ENCODE results near the gene AHDC1.
"Not testable (repeated sequence)": the region's sequence is repeated elsewhere in the genome, so short reads cannot be mapped to it uniquely, and the experiment has no call there.

AHDC1 gene

GRCh38 chr1:27645071-27645415, 41.1 kb upstream of the AHDC1 start:
- no peak overlapping the region for H3K4me3 ChIP-seq (ENCODE audit: low read length)
- no peak overlapping the region for H3K27ac ChIP-seq (ENCODE audit: low read depth, low read length)
- H3K36me3 ChIP-seq (ENCODE audit: control insufficient read depth, low read length), result no peaks in the 10 kb centered on the region
- H3K79me2 ChIP-seq (ENCODE audit: control insufficient read depth, low read length), result no peaks in the 10 kb centered on the region
- TF ChIP-seq EZH2phosphoT487 (IDR thresholded peaks at IDR 0.05; ENCODE audit: borderline replicate concordance, low read length), result no peak
- TF ChIP-seq CTCF (IDR thresholded peaks at IDR 0.05; ENCODE audit: low read depth, low read length, poor library complexity, severe bottlenecking), result no peak
- H3K4me1 ChIP-seq (ENCODE audit: control insufficient read depth, low read length), result peaks cover 9% of the 10 kb centered on the region
- H3K9me3 ChIP-seq (ENCODE audit: control insufficient read depth, insufficient read depth, low read length), result no peaks in the 10 kb centered on the region
- no peak overlapping the region for H3K4me2 ChIP-seq (ENCODE audit: low read length)
- H3K27me3 ChIP-seq (ENCODE audit: control insufficient read depth, low read length), result no peaks in the 10 kb centered on the region
- H4K20me1 ChIP-seq (ENCODE audit: control insufficient read depth, insufficient read depth, low read depth, low read length), result no peaks in the 10 kb centered on the region
- H3K9me2 ChIP-seq (replicated peaks; ENCODE audit: control insufficient read depth, low read length), result no peaks in the 10 kb centered on the region
- no peaks in the 10 kb centered on the region for H3F3A ChIP-seq (ENCODE audit: control insufficient read depth, insufficient read depth)

GRCh38 chr1:27644369-27645070, 40.6 kb upstream of the AHDC1 start:
- Histone ChIP-seq H3K36me3 (ENCODE audit: control insufficient read depth, low read length) (no peaks in the 10 kb centered on the region), H3K4me1 (ENCODE audit: control insufficient read depth, low read length) (peaks cover 9% of the 10 kb centered on the region), H3K9me3 (ENCODE audit: control insufficient read depth, insufficient read depth, low read length) (no peaks in the 10 kb centered on the region), H3K27me3 (ENCODE audit: control insufficient read depth, low read length) (no peaks in the 10 kb centered on the region), H3K4me2 (ENCODE audit: low read length) (no peak overlapping the region), H4K20me1 (ENCODE audit: control insufficient read depth, insufficient read depth, low read depth, low read length) (no peaks in the 10 kb centered on the region), H3F3A (ENCODE audit: control insufficient read depth, insufficient read depth) (no peaks in the 10 kb centered on the region), H3K9me2 (replicated peaks; ENCODE audit: control insufficient read depth, low read length) (no peaks in the 10 kb centered on the region), H3K79me2 (ENCODE audit: control insufficient read depth, low read length) (no peaks in the 10 kb centered on the region), H3K4me3 (ENCODE audit: low read length) (no peak overlapping the region), H3K27ac (ENCODE audit: low read depth, low read length) (no peak overlapping the region)
- TF ChIP-seq CTCF (IDR thresholded peaks at IDR 0.05; ENCODE audit: low read depth, low read length, poor library complexity, severe bottlenecking) (no peak), EZH2phosphoT487 (IDR thresholded peaks at IDR 0.05; ENCODE audit: borderline replicate concordance, low read length) (no peak)

- Histone ChIP-seq H3K27ac (ENCODE audit: low read depth, low read length) (no peak overlapping the region), H4K20me1 (ENCODE audit: control insufficient read depth, insufficient read depth, low read depth, low read length) (no peaks in the 10 kb centered on the region), H3K27me3 (ENCODE audit: control insufficient read depth, low read length) (no peaks in the 10 kb centered on the region), H3K4me3 (ENCODE audit: low read length) (no peak overlapping the region), H3K9me3 (ENCODE audit: control insufficient read depth, insufficient read depth, low read length) (no peaks in the 10 kb centered on the region), H3K79me2 (ENCODE audit: control insufficient read depth, low read length) (no peaks in the 10 kb centered on the region), H3F3A (ENCODE audit: control insufficient read depth, insufficient read depth) (no peaks in the 10 kb centered on the region), H3K9me2 (replicated peaks; ENCODE audit: control insufficient read depth, low read length) (no peaks in the 10 kb centered on the region), H3K4me1 (ENCODE audit: control insufficient read depth, low read length) (peaks cover 9% of the 10 kb centered on the region), H3K4me2 (ENCODE audit: low read length) (peak overlapping the region; percentile 18; the same call in 1 of the 2 replicates), H3K36me3 (ENCODE audit: control insufficient read depth, low read length) (no peaks in the 10 kb centered on the region)
- no peak for TF ChIP-seq EZH2phosphoT487 (IDR thresholded peaks at IDR 0.05; ENCODE audit: borderline replicate concordance, low read length)
- TF ChIP-seq CTCF (IDR thresholded peaks at IDR 0.05; ENCODE audit: low read depth, low read length, poor library complexity, severe bottlenecking), result peak; percentile 84
Measured at GRCh38 chr1:27643600-27644368, 39.8 kb upstream of the AHDC1 start.

- H3K9me2 ChIP-seq (replicated peaks; ENCODE audit: control insufficient read depth, low read length); H3K9me3 ChIP-seq (ENCODE audit: control insufficient read depth, insufficient read depth, low read length); H4K20me1 ChIP-seq (ENCODE audit: control insufficient read depth, insufficient read depth, low read depth, low read length); H3K4me2 ChIP-seq (ENCODE audit: low read length); H3K27ac ChIP-seq (ENCODE audit: low read depth, low read length); H3K79me2 ChIP-seq (ENCODE audit: control insufficient read depth, low read length); H3K4me3 ChIP-seq (ENCODE audit: low read length); H3K27me3 ChIP-seq (ENCODE audit: control insufficient read depth, low read length); H3K36me3 ChIP-seq (ENCODE audit: control insufficient read depth, low read length): not testable (repeated sequence)
- H3F3A ChIP-seq (ENCODE audit: control insufficient read depth, insufficient read depth), result peaks cover 16% of the 10 kb centered on the region
- H3K4me1 ChIP-seq (ENCODE audit: control insufficient read depth, low read length), result peaks cover 28% of the 10 kb centered on the region
Measured at GRCh38 chr1:27640514-27640913, 36.6 kb upstream of the AHDC1 start.
